Measurements from ENCODE around the gene KIFC3. TPM values are rescaled to one million over a fixed set of nuclear protein-coding genes. Genes with fewer than 3 reads are reported as not detected.

KIFC3 gene
- total RNA-seq, 1 experiment from 2014 or later, result 32.6 TPM

GRCh38 chr16:57843400-57843799 is 41.1 kb upstream of the KIFC3 start:
- POLR2A ChIA-PET (ENCODE audit: unreplicated experiment), result no interaction called here
- no peak for ATAC-seq

GRCh38 chr16:57842601-57843000 is 40.3 kb upstream of the KIFC3 start:
- Histone ChIP-seq H3F3A (ENCODE audit: low read length, unreplicated experiment) (no peaks in the 10 kb centered on the region), H3K79me2 (ENCODE audit: low read length) (no peaks in the 10 kb centered on the region), H3K27me3 (ENCODE audit: low read length) (no peaks in the 10 kb centered on the region), H3K9me3 (ENCODE audit: low read length) (no peaks in the 10 kb centered on the region), H3K4me1 (ENCODE audit: insufficient read depth, low read length) (no peaks in the 10 kb centered on the region), H3K9me2 (replicated peaks; ENCODE audit: low read length) (no peaks in the 10 kb centered on the region), H3K4me2 (ENCODE audit: low read length) (no peak overlapping the region), H3K27ac (ENCODE audit: low read length) (no peak overlapping the region), H4K20me1 (ENCODE audit: low read length) (no peaks in the 10 kb centered on the region), H3K9ac (ENCODE audit: low read length) (no peak overlapping the region), H2AFZ (ENCODE audit: low read length) (no peak overlapping the region), H3K4me3 (ENCODE audit: low read length) (no peak overlapping the region), H3K36me3 (ENCODE audit: low read depth, low read length) (no peaks in the 10 kb centered on the region)
- DNase-seq, result no peak
- no TSS peak for BruUV-seq (replicated peaks)
- TF ChIP-seq EZH2phosphoT487 (IDR thresholded peaks at IDR 0.05; ENCODE audit: borderline replicate concordance, low read length) (no peak), EZH2 (IDR thresholded peaks at IDR 0.05; ENCODE audit: low read length, unreplicated experiment) (no peak), CTCF (conservative IDR thresholded peaks at IDR 0.05; ENCODE audit: low read depth, low read length) (no peak)
- POLR2A ChIA-PET (ENCODE audit: unreplicated experiment), result no interaction called here
- intact Hi-C loops (cut with micrococcal nuclease), result no loop called here
- CTCF ChIA-PET, result no interaction called here
- no peak for ATAC-seq

More at GRCh38 chr16:57843400-57843799, 41.1 kb upstream of the KIFC3 start:
- Histone ChIP-seq H3K79me2 (ENCODE audit: low read length) (no peaks in the 10 kb centered on the region), H4K20me1 (ENCODE audit: low read length) (no peaks in the 10 kb centered on the region), H3K4me2 (ENCODE audit: low read length) (no peak overlapping the region), H3K4me3 (ENCODE audit: low read length) (no peak overlapping the region), H3K9me2 (replicated peaks; ENCODE audit: low read length) (no peaks in the 10 kb centered on the region), H3K9ac (ENCODE audit: low read length) (no peak overlapping the region), H3K27me3 (ENCODE audit: low read length) (no peaks in the 10 kb centered on the region), H2AFZ (ENCODE audit: low read length) (no peak overlapping the region), H3F3A (ENCODE audit: low read length, unreplicated experiment) (no peaks in the 10 kb centered on the region), H3K4me1 (ENCODE audit: insufficient read depth, low read length) (no peaks in the 10 kb centered on the region), H3K9me3 (ENCODE audit: low read length) (no peaks in the 10 kb centered on the region), H3K27ac (ENCODE audit: low read length) (no peak overlapping the region), H3K36me3 (ENCODE audit: low read depth, low read length) (no peaks in the 10 kb centered on the region)
- TF ChIP-seq EZH2phosphoT487 (IDR thresholded peaks at IDR 0.05; ENCODE audit: borderline replicate concordance, low read length) (no peak), EZH2 (IDR thresholded peaks at IDR 0.05; ENCODE audit: low read length, unreplicated experiment) (no peak), CTCF (conservative IDR thresholded peaks at IDR 0.05; ENCODE audit: low read depth, low read length) (no peak)
- no peak for DNase-seq
- intact Hi-C loops (cut with micrococcal nuclease), result no loop called here
- no TSS peak for BruUV-seq (replicated peaks)
- CTCF ChIA-PET, result no interaction called here

GRCh38 chr16:57840833-57841232 is 38.5 kb upstream of the KIFC3 start:
- no peaks in the 10 kb centered on the region for H3K9me2 ChIP-seq (replicated peaks; ENCODE audit: low read length)
- H3K4me2 ChIP-seq (ENCODE audit: low read length), result no peak overlapping the region
- ChIA-PET POLR2A (ENCODE audit: unreplicated experiment) (no interaction called here), CTCF (no interaction called here)
- H3F3A ChIP-seq (ENCODE audit: low read length, unreplicated experiment), result no peaks in the 10 kb centered on the region
- no peaks in the 10 kb centered on the region for H4K20me1 ChIP-seq (ENCODE audit: low read length)
- ATAC-seq, result no peak
- H3K36me3 ChIP-seq (ENCODE audit: low read depth, low read length), result no peaks in the 10 kb centered on the region
- no peak overlapping the region for H3K27ac ChIP-seq (ENCODE audit: low read length)
- intact Hi-C loops (cut with micrococcal nuclease), result no loop called here
- H3K79me2 ChIP-seq (ENCODE audit: low read length), result no peaks in the 10 kb centered on the region
- no TSS peak for BruUV-seq (replicated peaks)
- H3K4me1 ChIP-seq (ENCODE audit: insufficient read depth, low read length), result no peaks in the 10 kb centered on the region
- no peak overlapping the region for H3K9ac ChIP-seq (ENCODE audit: low read length)
- H2AFZ ChIP-seq (ENCODE audit: low read length), result no peak overlapping the region
- H3K27me3 ChIP-seq (ENCODE audit: low read length), result no peaks in the 10 kb centered on the region
- no peak for TF ChIP-seq EZH2phosphoT487 (IDR thresholded peaks at IDR 0.05; ENCODE audit: borderline replicate concordance, low read length)
- TF ChIP-seq CTCF (conservative IDR thresholded peaks at IDR 0.05; ENCODE audit: low read depth, low read length), result no peak
- no peak for TF ChIP-seq EZH2 (IDR thresholded peaks at IDR 0.05; ENCODE audit: low read length, unreplicated experiment)
- DNase-seq, result no peak
- no peaks in the 10 kb centered on the region for H3K9me3 ChIP-seq (ENCODE audit: low read length)
- no peak overlapping the region for H3K4me3 ChIP-seq (ENCODE audit: low read length)

Data from PC-3 (cell line).